Heart left ventricle (tissue), 13 donors: Measurements from ENCODE around the gene COQ3.

Experiments used
- POLR2A ChIP-seq, 2 donors: fragments of 450-650 bp; IDR thresholded peaks; one replicate each; pipeline ENCODE4 v1.6.1; 2017; ENCODE audit warnings: antibody characterized with exemption in 2 of 2, mild to moderate bottlenecking in 2 of 2, moderate library complexity in 2 of 2
- TF ChIP-seq, protein P1 (sequence below), 12 donors: fragments of 200-600 bp; sonication (generic) in 4 of 12; IDR thresholded peaks; one replicate each; pipeline versions ENCODE4 v1.5.0 to v1.8.0; 2018 to 2022; ENCODE audit warnings: antibody characterized with exemption in 12 of 12, mild to moderate bottlenecking in 5 of 12
- donor health status: ischemic (EF 13 %, LVEDD 7.1; RV severe dilation, severe dysfunction).
- donor health status: DM: no; HTN: yes; CAD: no.
- donor health status: DM: no; HTN: no; CAD: no.
- donor health status: ischemic (EF 25% LVEDD 6.9; RV normal size, moderate dysfunction).
- donor health status: ischemic (EF 25% LVEDD 5.7; RV mildly dilated, moderate dysfunction).
- donor health status: ischemic (EF 35%, LVEDD 5.7; RV mildly dilated, moderate dysfunction).
- donor health status: nonischemic (EF 11% LVEDD 7.7; RV severe dilation, severe dysfunction).
- donor health status: DM: yes; HTN: yes; CAD: no.
- donor health status: PGD.
- donor health status: ischemic (EF 29% LVEDD 5.4; RV normal size, mild dysfunction).
- donor health status: nonischemic (EF 23%, LVEDD 6.1; RV moderate dilation, normal function).

DNA sequence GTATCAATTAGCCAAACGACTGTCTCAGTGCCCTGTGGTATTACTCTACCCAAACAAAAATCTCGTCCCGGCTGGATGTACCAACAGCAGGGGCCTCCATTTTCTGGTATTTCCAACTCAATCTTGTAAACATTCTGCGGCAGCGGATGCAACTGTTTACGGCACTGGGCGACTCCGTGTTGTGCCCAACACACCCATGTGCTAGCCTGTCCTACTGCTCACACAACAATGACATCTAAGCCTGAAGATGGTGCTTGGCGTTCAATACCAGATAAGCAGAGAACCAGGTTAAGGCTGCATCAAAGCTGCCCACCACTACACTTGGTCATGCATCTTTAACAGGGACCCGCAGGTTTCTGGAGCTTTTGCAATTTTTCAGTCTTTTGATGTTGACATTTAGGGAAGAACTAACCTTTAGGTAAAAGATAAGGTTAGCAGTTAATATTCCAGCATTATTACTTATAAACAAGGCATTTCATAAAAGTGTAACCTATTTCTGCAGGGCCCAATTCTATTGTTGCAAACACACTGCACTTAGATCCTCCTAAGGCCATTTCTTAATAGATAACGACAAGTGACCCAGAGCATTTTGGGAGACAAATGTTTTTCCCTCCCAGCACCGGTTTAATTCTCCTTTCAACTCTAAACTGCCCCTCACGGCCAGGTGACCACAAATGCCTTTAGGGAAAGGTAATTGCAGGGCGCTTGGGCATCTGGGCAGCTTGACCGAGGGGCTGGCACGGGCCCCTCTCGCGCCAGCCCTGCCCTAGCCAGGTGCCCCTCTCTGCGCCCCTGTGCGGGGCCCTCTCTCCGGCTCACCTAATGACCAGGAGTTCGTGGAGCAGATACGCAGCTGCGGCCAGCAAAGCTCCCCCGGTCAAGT is 45.5 kb downstream of the COQ3 start:
- TF ChIP-seq, protein P1, sequence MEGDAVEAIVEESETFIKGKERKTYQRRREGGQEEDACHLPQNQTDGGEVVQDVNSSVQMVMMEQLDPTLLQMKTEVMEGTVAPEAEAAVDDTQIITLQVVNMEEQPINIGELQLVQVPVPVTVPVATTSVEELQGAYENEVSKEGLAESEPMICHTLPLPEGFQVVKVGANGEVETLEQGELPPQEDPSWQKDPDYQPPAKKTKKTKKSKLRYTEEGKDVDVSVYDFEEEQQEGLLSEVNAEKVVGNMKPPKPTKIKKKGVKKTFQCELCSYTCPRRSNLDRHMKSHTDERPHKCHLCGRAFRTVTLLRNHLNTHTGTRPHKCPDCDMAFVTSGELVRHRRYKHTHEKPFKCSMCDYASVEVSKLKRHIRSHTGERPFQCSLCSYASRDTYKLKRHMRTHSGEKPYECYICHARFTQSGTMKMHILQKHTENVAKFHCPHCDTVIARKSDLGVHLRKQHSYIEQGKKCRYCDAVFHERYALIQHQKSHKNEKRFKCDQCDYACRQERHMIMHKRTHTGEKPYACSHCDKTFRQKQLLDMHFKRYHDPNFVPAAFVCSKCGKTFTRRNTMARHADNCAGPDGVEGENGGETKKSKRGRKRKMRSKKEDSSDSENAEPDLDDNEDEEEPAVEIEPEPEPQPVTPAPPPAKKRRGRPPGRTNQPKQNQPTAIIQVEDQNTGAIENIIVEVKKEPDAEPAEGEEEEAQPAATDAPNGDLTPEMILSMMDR (IDR thresholded peaks at IDR 0.05): no peak
- no peak for TF ChIP-seq POLR2A (IDR thresholded peaks at IDR 0.05)
